Heart left ventricle (tissue), 13 donors: Measurements from ENCODE around the gene PACS2.

Source experiments
- CTCF ChIP-seq, 12 donors: fragments of 200-600 bp; sonication (generic) in 4 of 12; IDR thresholded peaks; one replicate each; pipeline versions ENCODE4 v1.5.0 to v1.8.0; 2018 to 2022; ENCODE audit warnings: antibody characterized with exemption in 12 of 12, mild to moderate bottlenecking in 5 of 12
- POLR2A ChIP-seq, 2 donors: fragments of 450-650 bp; IDR thresholded peaks; one replicate each; pipeline ENCODE4 v1.6.1; 2017; ENCODE audit warnings: antibody characterized with exemption in 2 of 2, mild to moderate bottlenecking in 2 of 2, moderate library complexity in 2 of 2
- donor health status: ischemic (EF 13 %, LVEDD 7.1; RV severe dilation, severe dysfunction).
- donor health status: DM: no; HTN: yes; CAD: no.
- donor health status: DM: no; HTN: no; CAD: no.
- donor health status: ischemic (EF 25% LVEDD 6.9; RV normal size, moderate dysfunction).
- donor health status: ischemic (EF 25% LVEDD 5.7; RV mildly dilated, moderate dysfunction).
- donor health status: ischemic (EF 35%, LVEDD 5.7; RV mildly dilated, moderate dysfunction).
- donor health status: nonischemic (EF 11% LVEDD 7.7; RV severe dilation, severe dysfunction).
- donor health status: DM: yes; HTN: yes; CAD: no.
- donor health status: PGD.
- donor health status: ischemic (EF 29% LVEDD 5.4; RV normal size, mild dysfunction).
- donor health status: nonischemic (EF 23%, LVEDD 6.1; RV moderate dilation, normal function).

DNA sequence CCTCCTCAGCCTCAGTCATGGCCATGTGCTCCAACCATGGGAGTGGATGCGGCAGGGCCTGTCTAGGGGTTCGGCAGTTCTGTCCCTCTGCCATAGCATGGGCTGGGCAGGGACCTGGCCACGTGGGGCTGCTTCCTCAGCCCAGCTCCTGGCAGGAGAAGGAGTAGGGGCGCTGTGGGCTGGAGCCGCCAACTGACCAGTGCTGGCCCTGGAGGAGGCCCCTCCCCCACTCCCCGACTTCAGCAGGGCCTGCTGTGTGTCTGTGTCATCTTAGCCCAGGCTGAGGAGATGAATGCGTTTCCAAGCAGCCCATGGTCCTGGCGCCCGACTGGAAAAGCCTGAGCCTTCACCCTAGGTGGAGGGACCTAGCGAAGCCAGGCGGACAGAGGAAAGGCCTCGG, 2.7 kb upstream of the PACS2 start:
- TF ChIP-seq POLR2A (IDR thresholded peaks at IDR 0.05) (no peak), CTCF (IDR thresholded peaks at IDR 0.05) (no peak)
